Calu3 (cell line): Measurements from ENCODE around the gene AIG1. TPM values are rescaled to one million over a fixed set of nuclear protein-coding genes. Genes with fewer than 3 reads are reported as not detected.
A peak's percentile ranks its signal among the peaks of the same experiment; 100 is the strongest.

Experiments
- BruUV-seq: library from RNA; stranded (reverse); fragments of 400-500 nt; replicated peaks from 2 replicates; lab custom pipeline; 2021; lab: Mats Ljungman, UMichigan
- CTCF ChIA-PET: fragments of 300-600 bp; sonication (Branson Sonifier 250); formaldehyde crosslinking; loops from one replicate; lab custom pipeline; 2022; ENCODE audit warnings: antibody characterized with exemption; lab: Charles Lee
- DNase-seq: peaks from one replicate; pipeline ENCODE4 v3.0.0; 2022
- H3K27ac Mint-ChIP-seq: one replicate; pipeline ENCODE4 v1.8.0; 2022; ENCODE audit warnings: mixed read lengths; ENCODE audit not compliant: unreplicated experiment
- H3K27me3 Mint-ChIP-seq: one replicate; pipeline ENCODE4 v1.8.0; 2022; ENCODE audit warnings: mixed read lengths; ENCODE audit not compliant: unreplicated experiment
- H3K36me3 Mint-ChIP-seq: one replicate; pipeline ENCODE4 v1.8.0; 2022; ENCODE audit warnings: mild to moderate bottlenecking, moderate library complexity, mixed read lengths; ENCODE audit not compliant: insufficient read depth, unreplicated experiment
- H3K4me1 Mint-ChIP-seq: one replicate; pipeline ENCODE4 v1.8.0; 2022; ENCODE audit warnings: mild to moderate bottlenecking, low read depth, mixed read lengths; ENCODE audit not compliant: unreplicated experiment
- H3K4me3 Mint-ChIP-seq: one replicate; pipeline ENCODE4 v1.8.0; 2022; ENCODE audit warnings: mild to moderate bottlenecking, low read depth, moderate library complexity, mixed read lengths; ENCODE audit not compliant: unreplicated experiment
- H3K9me3 Mint-ChIP-seq: one replicate; pipeline ENCODE4 v1.8.0; 2022; ENCODE audit warnings: low read depth, mixed read lengths; ENCODE audit not compliant: unreplicated experiment
- intact Hi-C: fragments of 100-400 bp; cut with micrococcal nuclease; formaldehyde crosslinking; loops from one replicate; pipeline ENCODE4 v1.10.0; 2022; ENCODE audit not compliant: unreplicated experiment
- total RNA-seq: library from RNA; stranded (reverse); gene quantifications from 2 replicates; pipeline ENCODE4 v1.2.3, GENCODE V29; 2022
- TF ChIP-seq, protein P1 (sequence below): fragments of 200-600 bp; IDR thresholded peaks from one replicate; pipeline ENCODE4 v1.8.0; 2022; ENCODE audit warnings: antibody characterized with exemption; ENCODE audit not compliant: unreplicated experiment

Gene AIG1
- total RNA-seq, 1 experiment from 2014 or later, result 57.2 TPM

DNA sequence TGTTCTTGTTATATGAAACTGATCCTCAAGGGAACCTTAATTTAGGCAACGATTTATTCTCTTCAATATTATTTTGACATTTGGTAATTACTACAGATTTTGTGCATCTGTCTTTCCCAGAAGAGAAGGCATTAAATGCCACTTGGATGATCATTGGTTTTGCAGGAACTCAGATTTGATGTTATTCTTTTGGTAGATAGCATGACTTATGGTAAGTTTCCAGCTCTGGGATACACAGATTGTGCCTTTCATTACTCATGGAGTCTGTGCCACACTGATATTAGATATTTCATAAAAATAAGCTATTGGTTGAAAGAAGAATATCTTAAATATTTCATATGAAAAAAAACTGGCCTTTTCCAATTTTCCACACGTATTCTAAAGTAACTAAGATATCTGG lies 120.1 kb downstream of the AIG1 start:
- H3K27me3 Mint-ChIP-seq, result no peaks in the 10 kb centered on the region
- intact Hi-C loops, result no loop called here
- CTCF ChIA-PET, result no interaction called here

DNA sequence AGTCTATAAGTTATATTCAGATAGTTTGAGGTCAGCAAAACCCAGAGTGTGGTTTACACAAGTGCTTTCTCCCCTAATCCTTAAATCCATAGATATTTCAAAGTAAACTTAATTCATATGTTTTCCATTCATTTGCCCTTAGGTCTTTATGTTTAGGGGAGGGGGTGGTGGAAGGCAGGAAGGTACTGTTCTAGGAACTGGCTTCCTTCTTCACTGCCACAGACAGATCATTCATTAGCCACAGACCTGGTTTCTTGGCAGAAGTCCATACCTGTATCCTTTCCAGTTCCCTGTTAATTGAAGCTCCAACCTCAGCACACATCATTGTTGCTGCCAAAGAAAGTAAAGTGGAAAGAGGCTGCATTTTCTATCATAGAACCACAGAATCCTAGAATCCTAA lies 123.0 kb downstream of the AIG1 start:
- Mint-ChIP-seq H3K27ac (no peak overlapping the region), H3K27me3 (no peaks in the 10 kb centered on the region), H3K36me3 (no peaks in the 10 kb centered on the region), H3K4me3 (no peak overlapping the region), H3K9me3 (no peaks in the 10 kb centered on the region), H3K4me1 (no peaks in the 10 kb centered on the region)
- TF ChIP-seq, protein P1, sequence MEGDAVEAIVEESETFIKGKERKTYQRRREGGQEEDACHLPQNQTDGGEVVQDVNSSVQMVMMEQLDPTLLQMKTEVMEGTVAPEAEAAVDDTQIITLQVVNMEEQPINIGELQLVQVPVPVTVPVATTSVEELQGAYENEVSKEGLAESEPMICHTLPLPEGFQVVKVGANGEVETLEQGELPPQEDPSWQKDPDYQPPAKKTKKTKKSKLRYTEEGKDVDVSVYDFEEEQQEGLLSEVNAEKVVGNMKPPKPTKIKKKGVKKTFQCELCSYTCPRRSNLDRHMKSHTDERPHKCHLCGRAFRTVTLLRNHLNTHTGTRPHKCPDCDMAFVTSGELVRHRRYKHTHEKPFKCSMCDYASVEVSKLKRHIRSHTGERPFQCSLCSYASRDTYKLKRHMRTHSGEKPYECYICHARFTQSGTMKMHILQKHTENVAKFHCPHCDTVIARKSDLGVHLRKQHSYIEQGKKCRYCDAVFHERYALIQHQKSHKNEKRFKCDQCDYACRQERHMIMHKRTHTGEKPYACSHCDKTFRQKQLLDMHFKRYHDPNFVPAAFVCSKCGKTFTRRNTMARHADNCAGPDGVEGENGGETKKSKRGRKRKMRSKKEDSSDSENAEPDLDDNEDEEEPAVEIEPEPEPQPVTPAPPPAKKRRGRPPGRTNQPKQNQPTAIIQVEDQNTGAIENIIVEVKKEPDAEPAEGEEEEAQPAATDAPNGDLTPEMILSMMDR, result no peak
- peak; percentile 2 for DNase-seq
- no TSS peak for BruUV-seq
- intact Hi-C loops, result no loop called here
- CTCF ChIA-PET, result interaction anchor here (0.7 kb wide), 1 partner anchor 11 kb away, joined by 4 read pairs; no protein-coding TSS in a partner anchor

More for the DNA sequence above, 120.1 kb downstream of the AIG1 start:
- TF ChIP-seq, protein P1, result no peak
- Mint-ChIP-seq H3K36me3 (no peaks in the 10 kb centered on the region), H3K4me3 (no peak overlapping the region), H3K27ac (no peak overlapping the region), H3K4me1 (no peaks in the 10 kb centered on the region), H3K9me3 (no peaks in the 10 kb centered on the region)
- no peak for DNase-seq
- no TSS peak for BruUV-seq

DNA sequence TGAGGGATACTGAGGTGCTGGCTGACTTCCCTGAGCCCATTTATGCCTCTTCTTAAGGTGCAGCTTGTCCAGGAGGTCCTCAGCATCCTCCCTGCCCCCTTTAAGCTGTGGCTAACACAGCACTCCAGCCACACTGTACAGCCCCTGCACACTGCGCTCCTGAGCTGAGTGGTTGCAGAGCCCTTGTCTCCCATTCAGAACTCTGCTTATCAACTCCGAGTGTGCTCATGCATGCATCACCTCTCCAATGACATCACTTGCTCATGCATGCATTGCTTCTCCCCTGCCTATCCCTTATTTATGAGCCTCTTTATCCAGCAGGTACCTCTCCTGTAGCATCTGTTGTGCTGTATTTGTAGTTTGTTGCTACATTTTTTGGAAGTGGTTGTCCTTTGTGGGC lies 124.6 kb downstream of the AIG1 start:
- no peaks in the 10 kb centered on the region for H3K9me3 Mint-ChIP-seq
- H3K27me3 Mint-ChIP-seq, result no peaks in the 10 kb centered on the region
- no peak overlapping the region for H3K4me3 Mint-ChIP-seq
- H3K4me1 Mint-ChIP-seq, result no peaks in the 10 kb centered on the region
- intact Hi-C loops, result no loop called here
- no peak for DNase-seq
- TF ChIP-seq, protein P1, result no peak
- no TSS peak for BruUV-seq
- H3K36me3 Mint-ChIP-seq, result no peaks in the 10 kb centered on the region
- CTCF ChIA-PET, result interaction anchor here (0.7 kb wide), 1 partner anchor 63 kb away, joined by 3 read pairs; no protein-coding TSS in a partner anchor
- H3K27ac Mint-ChIP-seq, result no peak overlapping the region

DNA sequence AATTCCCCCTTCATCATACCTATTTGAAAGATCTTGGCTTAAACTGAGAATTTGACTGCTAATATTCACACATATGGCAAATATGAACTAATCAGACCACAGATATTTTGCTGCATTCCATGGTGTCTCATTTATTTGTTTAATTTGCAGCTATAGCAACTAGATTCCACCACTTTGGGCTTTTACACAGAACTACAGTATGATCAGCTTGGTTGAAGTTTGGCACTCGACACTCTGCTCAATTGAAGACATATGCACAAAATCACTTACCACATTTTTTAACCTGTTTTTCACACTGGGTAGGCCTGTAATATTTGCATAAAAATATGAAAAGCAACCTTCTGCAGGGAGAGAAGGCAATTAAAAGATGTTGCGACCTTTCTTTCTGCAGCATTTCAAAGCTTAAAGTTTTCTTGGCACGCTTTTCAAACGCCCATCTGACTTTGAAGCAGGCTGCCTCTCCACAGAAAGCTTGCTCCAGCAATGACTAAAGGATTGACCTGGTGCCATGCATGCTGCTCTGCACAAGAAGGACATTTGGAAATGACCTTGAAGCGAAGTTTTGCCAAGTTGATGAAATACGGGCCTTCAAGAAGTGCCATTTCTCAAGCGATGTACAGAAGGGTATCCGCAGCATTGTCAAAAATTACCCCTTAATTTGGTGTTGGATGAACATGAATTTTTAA lies 126.7 kb downstream of the AIG1 start:
- CTCF ChIA-PET, result no interaction called here
- no peaks in the 10 kb centered on the region for H3K36me3 Mint-ChIP-seq
- H3K27me3 Mint-ChIP-seq, result no peaks in the 10 kb centered on the region
- H3K9me3 Mint-ChIP-seq, result no peaks in the 10 kb centered on the region
- no peak overlapping the region for H3K27ac Mint-ChIP-seq
- no peaks in the 10 kb centered on the region for H3K4me1 Mint-ChIP-seq
- no TSS peak for BruUV-seq
- no peak overlapping the region for H3K4me3 Mint-ChIP-seq
- TF ChIP-seq, protein P1, result no peak
- DNase-seq, result no peak
- intact Hi-C loops, result no loop called here
